Endothelial cell of umbilical vein (primary cell): ENCODE data around the gene PAN3. TPM values are rescaled to one million over a fixed set of nuclear protein-coding genes. Genes with fewer than 3 reads are reported as not detected.

Source experiments
- BruUV-seq: library from RNA; stranded (reverse); fragments of 400-500 nt; replicated peaks from 2 replicates; lab custom pipeline; 2021; lab: Mats Ljungman, UMichigan
- CTCF ChIA-PET: fragments of 300-600, 350-600 bp; sonication (Branson Sonifier 250); formaldehyde crosslinking; loops from one replicate; lab custom pipeline; 2021; ENCODE audit warnings: antibody characterized with exemption, inconsistent platforms; lab: Charles Lee
- POLR2A ChIA-PET: fragments of 300-600, 350-600 bp; sonication (Branson Sonifier 250); formaldehyde crosslinking; loops from one replicate; lab custom pipeline; 2021; ENCODE audit warnings: antibody characterized with exemption, inconsistent platforms; lab: Charles Lee
- DNase-seq: peaks from one replicate; pipeline ENCODE4 v3.0.0-alpha.2; 2011; ENCODE audit warnings: low read depth, low spot score
- FAIRE-seq: peaks from 2 replicates; lab custom pipeline; 2011; peaks lifted over from hg19 to GRCh38; lab: Jason Lieb, UNC
- H2AFZ ChIP-seq: 2 replicates; pipeline ENCODE4 v1.6.0; 2012; ENCODE audit warnings: low read depth, low read length, control low read depth, inconsistent platforms
- H3K27ac ChIP-seq: 2 replicates; pipeline ENCODE4 v1.5.1; 2011; ENCODE audit warnings: low read depth, mild to moderate bottlenecking, control low read depth, low read length, moderate library complexity; ENCODE audit not compliant: insufficient read depth
- H3K27me3 ChIP-seq, 2 experiments: 2 replicates each; pipeline versions ENCODE4 v1.6.0 to v1.6.1; 2011; ENCODE audit warnings: low read length in 2 of 2, mixed read lengths in 1 of 2; ENCODE audit not compliant: control insufficient read depth in 2 of 2, insufficient read depth in 2 of 2
- H3K36me3 ChIP-seq, 2 experiments: 2 replicates in 1 of 2; 3 replicates in 1 of 2; pipeline ENCODE4 v1.5.1; 2011; ENCODE audit warnings: low read length in 2 of 2, mild to moderate bottlenecking in 1 of 2, moderate library complexity in 1 of 2; ENCODE audit not compliant: control insufficient read depth in 2 of 2, insufficient read depth in 2 of 2; ENCODE audit errors: extremely low read depth in 1 of 2
- H3K4me1 ChIP-seq: 3 replicates; pipeline ENCODE4 v1.5.1; 2011; ENCODE audit warnings: mild to moderate bottlenecking, low read length; ENCODE audit not compliant: control insufficient read depth, insufficient read depth; ENCODE audit errors: extremely low read depth
- H3K4me2 ChIP-seq: 2 replicates; pipeline ENCODE4 v1.6.1; 2011; ENCODE audit warnings: low read length, control low read depth, mixed read lengths; ENCODE audit not compliant: insufficient read depth
- H3K4me3 ChIP-seq, 3 experiments: fragments of 200-600 bp in 1 of 3; sonication (generic), shearing (Covaris generic) in 1 of 3; replicated peaks in 1 of 3; 2 replicates each; pipeline ENCODE4 v1.5.1; 2011 to 2016; ENCODE audit warnings: control low read depth in 3 of 3, low read length in 3 of 3, mild to moderate bottlenecking in 2 of 3, inconsistent platforms in 1 of 3, low read depth in 1 of 3, moderate library complexity in 1 of 3; ENCODE audit not compliant: insufficient read depth in 1 of 3
- H3K79me2 ChIP-seq: 2 replicates; pipeline ENCODE4 v1.6.0; 2012; ENCODE audit warnings: low read length, inconsistent platforms; ENCODE audit not compliant: control insufficient read depth, insufficient read depth
- H3K9ac ChIP-seq: replicated peaks from 2 replicates; pipeline ENCODE3; 2011; ENCODE audit warnings: low read length, control low read depth; ENCODE audit not compliant: insufficient read depth; ENCODE audit errors: extremely low read depth
- H3K9me1 ChIP-seq: replicated peaks from 3 replicates; pipeline ENCODE4 v1.6.0; 2011; ENCODE audit warnings: mild to moderate bottlenecking, low read length; ENCODE audit not compliant: control insufficient read depth, insufficient read depth; ENCODE audit errors: extremely low read depth
- H3K9me3 ChIP-seq: replicated peaks from 2 replicates; pipeline ENCODE4 v1.5.1; 2012; ENCODE audit warnings: low read length, inconsistent platforms; ENCODE audit not compliant: control insufficient read depth, insufficient read depth
- H4K20me1 ChIP-seq: replicated peaks from 2 replicates; pipeline ENCODE3; 2011; ENCODE audit warnings: mild to moderate bottlenecking, low read length; ENCODE audit not compliant: control insufficient read depth, insufficient read depth; ENCODE audit errors: extremely low read depth
- EZH2 ChIP-seq: IDR thresholded peaks from 2 replicates; pipeline ENCODE4 v1.6.1; 2012; ENCODE audit warnings: borderline replicate concordance, low read depth, mild to moderate bottlenecking, moderate library complexity, low read length, inconsistent platforms; ENCODE audit not compliant: severe bottlenecking
- FOS ChIP-seq: IDR thresholded peaks from 2 replicates; pipeline ENCODE4 v1.6.1; 2011; ENCODE audit warnings: mild to moderate bottlenecking, low read length, moderate library complexity, borderline replicate concordance; ENCODE audit not compliant: insufficient read depth
- GATA2 ChIP-seq: IDR thresholded peaks from 2 replicates; pipeline ENCODE4 v1.7.0; 2011; ENCODE audit warnings: low read depth, mild to moderate bottlenecking, moderate library complexity, mixed read lengths, low read length; ENCODE audit not compliant: insufficient read length, insufficient read depth
- JUN ChIP-seq: IDR thresholded peaks from 2 replicates; pipeline ENCODE4 v1.6.1; 2011; ENCODE audit warnings: borderline replicate concordance, low read depth; ENCODE audit not compliant: insufficient read length, insufficient read depth
- MYC ChIP-seq: IDR thresholded peaks from one replicate; pipeline ENCODE4 v1.6.1; 2011; ENCODE audit warnings: mild to moderate bottlenecking, low read depth, low read length
- POLR2A ChIP-seq: IDR thresholded peaks from 2 replicates; pipeline ENCODE4 v1.6.1; 2012; ENCODE audit warnings: low read depth, mild to moderate bottlenecking, control low read depth, low read length
- POLR2AphosphoS5 ChIP-seq: IDR thresholded peaks from 2 replicates; pipeline ENCODE4 v1.6.1; 2012; ENCODE audit warnings: low read depth, mild to moderate bottlenecking, control low read depth, low read length, moderate library complexity; ENCODE audit not compliant: insufficient read depth
- dilution Hi-C: fragments of 300-500 bp; cut with MboI; formaldehyde crosslinking; loops from one replicate; pipeline ENCODE4 v1.15.0; 2019; ENCODE audit warnings: low sequenced_read_pairs; ENCODE audit not compliant: extremely low pct_ligation_motif_present
- intact Hi-C: fragments of 100-400 bp; cut with micrococcal nuclease; formaldehyde crosslinking; loops from one replicate; pipeline ENCODE4 v1.10.0; 2022
- polyA plus RNA-seq, 4 experiments: library from polyadenylated mRNA; depleted of rRNA in 3 of 4; stranded (reverse) in 3 of 4; unstranded in 1 of 4; fragments of >200 nt; gene quantifications; 2 replicates each; pipeline versions ENCODE4 v1.2.1 to v1.2.3, GENCODE V29; 2011 to 2012; ENCODE audit warnings: missing spikeins in 1 of 4
- total RNA-seq: library from RNA; stranded (reverse); gene quantifications from 2 replicates; pipeline ENCODE4 v1.2.3, GENCODE V29; 2021
- TF ChIP-seq, protein P1 (sequence below), 2 donors: IDR thresholded peaks; 1 replicate in 1 of 2; 2 replicates in 1 of 2; pipeline ENCODE4 v1.5.1; 2011; ENCODE audit warnings: low read length in 2 of 2, mild to moderate bottlenecking in 2 of 2, moderate library complexity in 2 of 2, control low read depth in 1 of 2, inconsistent platforms in 1 of 2, low read depth in 1 of 2; ENCODE audit not compliant: insufficient read depth in 1 of 2; ENCODE audit errors: extremely low read depth in 1 of 2
- TF ChIP-seq, protein P2 (sequence below): IDR thresholded peaks from 2 replicates; pipeline ENCODE4 v1.6.1; 2011; ENCODE audit not compliant: insufficient read depth, insufficient read length

The PAN3 gene
- total and polyA plus RNA-seq, 2 donors (not counting 3 experiments of a cell fraction or from before 2014, with no cell fraction given): 8.5 to 31.9 TPM

DNA sequence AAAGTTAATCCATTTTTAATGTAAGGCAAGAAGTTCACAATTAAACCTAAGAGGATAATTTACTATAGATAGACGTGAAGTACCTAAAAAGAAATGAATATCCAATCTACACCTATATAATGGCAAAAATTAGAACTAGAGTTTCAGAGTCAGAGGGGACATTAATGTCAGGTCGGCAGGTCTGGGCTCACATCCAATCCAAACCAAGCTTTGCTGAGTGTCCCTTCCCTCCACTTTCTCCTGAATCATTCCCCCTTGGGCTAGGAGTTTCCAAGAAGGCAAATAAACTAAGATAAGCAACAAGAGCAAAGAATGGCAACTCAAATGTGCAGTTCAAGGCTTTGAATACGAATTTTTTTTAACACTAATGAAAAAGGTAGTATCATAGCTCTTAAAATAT lies 40.8 kb upstream of the PAN3 start:
- TF ChIP-seq JUN: no peak
- intact Hi-C loops: no loop called here
- H3K9ac ChIP-seq: no peak overlapping the region
- no peak overlapping the region for H3K4me2 ChIP-seq
- CTCF ChIA-PET: no interaction called here
- no peaks in the 10 kb centered on the region for H3K9me3 ChIP-seq
- no TSS peak for BruUV-seq
- H3K9me1 ChIP-seq: no peaks in the 10 kb centered on the region
- no peaks in the 10 kb centered on the region for H4K20me1 ChIP-seq
- H3K4me1 ChIP-seq: peaks cover 6% of the 10 kb centered on the region
- H3K27ac ChIP-seq: no peak overlapping the region
- H3K36me3 ChIP-seq: no peaks in the 10 kb centered on the region
- no peak overlapping the region for H3K4me3 ChIP-seq
- POLR2A ChIA-PET: no interaction called here
- H3K27me3 ChIP-seq: peaks cover 42 to 71% of the 10 kb centered on the region in 2 experiments
- FAIRE-seq (no peak), DNase-seq (no peak)
- no peaks in the 10 kb centered on the region for H3K79me2 ChIP-seq
- H2AFZ ChIP-seq: no peak overlapping the region
- dilution Hi-C loops: no loop called here

DNA sequence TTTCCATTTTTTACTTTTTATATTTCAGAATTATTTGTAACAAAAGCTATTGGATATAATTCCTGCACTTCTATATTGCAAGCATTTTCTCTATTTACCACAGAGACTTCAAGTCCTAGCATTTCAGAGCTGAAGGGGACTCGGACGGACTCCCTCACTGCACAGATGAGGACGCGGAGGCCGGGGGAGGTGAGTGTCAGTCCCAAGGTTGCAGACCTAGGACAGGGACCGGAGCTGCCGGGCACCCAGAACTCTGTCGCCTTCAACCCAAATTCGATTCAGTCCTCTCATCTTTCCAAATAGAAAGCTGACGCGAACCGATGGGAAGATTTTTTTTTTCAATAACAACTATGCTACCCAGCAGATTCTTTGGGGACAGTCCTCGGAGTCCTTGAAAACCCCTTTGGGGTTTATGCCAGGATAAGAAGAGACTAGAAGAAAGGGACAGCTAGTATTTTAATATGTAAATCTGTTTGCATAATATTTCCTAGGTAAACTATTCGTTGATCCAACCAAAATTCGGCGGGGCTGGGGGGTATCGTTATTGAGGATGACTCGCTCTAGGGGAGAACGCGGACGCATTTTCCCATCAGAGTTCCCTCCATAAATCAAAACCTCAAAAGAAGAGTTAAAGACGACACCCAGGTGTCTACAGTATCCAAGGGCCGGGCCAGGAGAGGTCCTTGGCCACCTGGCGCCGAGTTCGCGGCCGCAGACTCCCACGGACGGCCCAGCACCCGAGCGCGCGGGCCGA lies 38.8 kb upstream of the PAN3 start:
- Histone ChIP-seq H3K4me3 (no peak overlapping the region), H2AFZ (peak overlapping the region; percentile 31), H3K79me2 (no peaks in the 10 kb centered on the region), H3K9ac (no peak overlapping the region), H3K27ac (no peak overlapping the region), H3K9me1 (no peaks in the 10 kb centered on the region), H3K36me3 (no peaks in the 10 kb centered on the region), H4K20me1 (no peaks in the 10 kb centered on the region), H3K27me3 (peaks cover 39 to 69% of the 10 kb centered on the region in 2 experiments), H3K4me1 (peaks cover 6% of the 10 kb centered on the region), H3K4me2 (peak overlapping the region; percentile 34), H3K9me3 (no peaks in the 10 kb centered on the region)
- BruUV-seq: no TSS peak
- intact Hi-C loops: no loop called here
- TF ChIP-seq EZH2: no peak
- TF ChIP-seq FOS: no peak
- TF ChIP-seq POLR2AphosphoS5: no peak
- TF ChIP-seq, protein P1, sequence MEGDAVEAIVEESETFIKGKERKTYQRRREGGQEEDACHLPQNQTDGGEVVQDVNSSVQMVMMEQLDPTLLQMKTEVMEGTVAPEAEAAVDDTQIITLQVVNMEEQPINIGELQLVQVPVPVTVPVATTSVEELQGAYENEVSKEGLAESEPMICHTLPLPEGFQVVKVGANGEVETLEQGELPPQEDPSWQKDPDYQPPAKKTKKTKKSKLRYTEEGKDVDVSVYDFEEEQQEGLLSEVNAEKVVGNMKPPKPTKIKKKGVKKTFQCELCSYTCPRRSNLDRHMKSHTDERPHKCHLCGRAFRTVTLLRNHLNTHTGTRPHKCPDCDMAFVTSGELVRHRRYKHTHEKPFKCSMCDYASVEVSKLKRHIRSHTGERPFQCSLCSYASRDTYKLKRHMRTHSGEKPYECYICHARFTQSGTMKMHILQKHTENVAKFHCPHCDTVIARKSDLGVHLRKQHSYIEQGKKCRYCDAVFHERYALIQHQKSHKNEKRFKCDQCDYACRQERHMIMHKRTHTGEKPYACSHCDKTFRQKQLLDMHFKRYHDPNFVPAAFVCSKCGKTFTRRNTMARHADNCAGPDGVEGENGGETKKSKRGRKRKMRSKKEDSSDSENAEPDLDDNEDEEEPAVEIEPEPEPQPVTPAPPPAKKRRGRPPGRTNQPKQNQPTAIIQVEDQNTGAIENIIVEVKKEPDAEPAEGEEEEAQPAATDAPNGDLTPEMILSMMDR (IDR thresholded peaks at IDR 0.05; ENCODE audit: extremely low read depth in 1 of 2, insufficient read depth in 1 of 2, low read depth in 1 of 2, low read length in 2 of 2): no peak
- TF ChIP-seq, protein P2, sequence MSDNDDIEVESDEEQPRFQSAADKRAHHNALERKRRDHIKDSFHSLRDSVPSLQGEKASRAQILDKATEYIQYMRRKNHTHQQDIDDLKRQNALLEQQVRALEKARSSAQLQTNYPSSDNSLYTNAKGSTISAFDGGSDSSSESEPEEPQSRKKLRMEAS: no peak
- no peak for TF ChIP-seq GATA2
- no peak for TF ChIP-seq MYC
- TF ChIP-seq POLR2A: no peak
- TF ChIP-seq JUN: no peak
- DNase-seq (no peak), FAIRE-seq (no peak)
- dilution Hi-C loops: no loop called here
- CTCF ChIA-PET: interaction anchor here (1.0 kb wide), 1 partner anchor 579 kb away, joined by 3 read pairs; no protein-coding TSS in a partner anchor
- POLR2A ChIA-PET: no interaction called here
